DOHH2 (cell line): ENCODE data around the gene ARID1B.

Experiments
- H3F3A ChIP-seq: fragments of 200-600 bp; sonication (generic), shearing (Covaris generic); 2 replicates; pipeline ENCODE4 v1.6.0; 2016; ENCODE audit warnings: antibody characterized with exemption, mild to moderate bottlenecking; ENCODE audit not compliant: control insufficient read depth, insufficient read depth
- H3K27ac ChIP-seq: fragments of 200-600 bp; sonication (generic); 2 replicates; pipeline ENCODE4 v1.5.1; 2014; ENCODE audit warnings: low read depth, mild to moderate bottlenecking, low read length, moderate library complexity
- H3K27me3 ChIP-seq: fragments of 200-600 bp; sonication (generic); 2 replicates; pipeline ENCODE4 v1.6.1; 2014; ENCODE audit warnings: mild to moderate bottlenecking, low read length, mixed read lengths; ENCODE audit not compliant: control insufficient read depth
- H3K36me3 ChIP-seq: fragments of 200-600 bp; sonication (generic); 2 replicates; pipeline ENCODE4 v1.6.1; 2014; ENCODE audit warnings: mild to moderate bottlenecking, low read length, moderate library complexity, mixed read lengths; ENCODE audit not compliant: control insufficient read depth
- H3K4me1 ChIP-seq: fragments of 200-600 bp; sonication (generic); 2 replicates; pipeline ENCODE4 v1.6.1; 2014; ENCODE audit warnings: mild to moderate bottlenecking, low read length, mixed read lengths; ENCODE audit not compliant: control insufficient read depth
- H3K4me2 ChIP-seq: fragments of 200-600 bp; sonication (generic); 2 replicates; pipeline ENCODE4 v1.6.0; 2014; ENCODE audit warnings: mild to moderate bottlenecking, low read length, moderate library complexity
- H3K4me3 ChIP-seq: fragments of 200-600 bp; sonication (generic); 2 replicates; pipeline ENCODE4 v1.5.1; 2014; ENCODE audit warnings: mild to moderate bottlenecking, low read length, mixed read lengths
- H3K79me2 ChIP-seq: fragments of 200-600 bp; sonication (generic); 2 replicates; pipeline ENCODE4 v1.6.1; 2014; ENCODE audit warnings: mild to moderate bottlenecking, low read length, mixed read lengths; ENCODE audit not compliant: control insufficient read depth
- H3K9me2 ChIP-seq: fragments of 200-600 bp; sonication (generic); replicated peaks from 2 replicates; pipeline ENCODE4 v1.6.1; 2014; ENCODE audit warnings: mild to moderate bottlenecking, low read length, mixed read lengths; ENCODE audit not compliant: control insufficient read depth
- H3K9me3 ChIP-seq: fragments of 200-600 bp; sonication (generic); 2 replicates; pipeline ENCODE4 v1.6.1; 2014; ENCODE audit warnings: antibody characterized with exemption, low read length, mixed read lengths; ENCODE audit not compliant: control insufficient read depth, insufficient read depth
- H4K20me1 ChIP-seq: fragments of 200-600 bp; sonication (generic); 2 replicates; pipeline ENCODE4 v1.6.0; 2014; ENCODE audit warnings: low read depth, mild to moderate bottlenecking, antibody characterized with exemption, low read length, moderate library complexity; ENCODE audit not compliant: control insufficient read depth, insufficient read depth
- CTCF ChIP-seq: fragments of 200-600 bp; sonication (generic); IDR thresholded peaks from one replicate; pipeline ENCODE4 v1.5.1; 2014; ENCODE audit warnings: antibody characterized with exemption, mild to moderate bottlenecking, low read depth, low read length; ENCODE audit not compliant: poor library complexity, severe bottlenecking
- EZH2phosphoT487 ChIP-seq: fragments of 200-600 bp; sonication (generic); IDR thresholded peaks from 2 replicates; pipeline ENCODE4 v1.6.1; 2017; ENCODE audit warnings: borderline replicate concordance, mild to moderate bottlenecking, antibody characterized with exemption, low read length, moderate library complexity, mixed read lengths

ARID1B gene

DNA sequence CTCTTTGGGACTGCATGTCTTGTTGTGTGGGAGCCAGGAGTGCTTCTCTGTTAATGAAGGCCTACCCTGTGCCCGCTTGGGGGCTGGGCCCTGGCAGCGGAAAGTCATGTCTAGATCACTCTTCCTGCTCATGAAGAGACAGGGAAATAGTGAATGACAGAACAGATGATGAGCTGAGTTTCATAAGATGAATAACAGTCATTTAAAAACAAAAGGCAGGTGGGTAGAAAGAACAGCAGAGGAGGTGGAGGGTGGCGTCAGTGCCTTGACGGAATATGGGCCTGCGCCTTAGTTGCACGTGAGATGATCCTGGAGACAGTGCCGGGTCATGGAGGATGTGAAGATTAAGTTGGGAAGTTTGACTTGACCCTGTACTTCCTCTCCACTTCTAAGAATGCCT, 85.5 kb downstream of the ARID1B start:
- no peak overlapping the region for H3K27ac ChIP-seq

DNA sequence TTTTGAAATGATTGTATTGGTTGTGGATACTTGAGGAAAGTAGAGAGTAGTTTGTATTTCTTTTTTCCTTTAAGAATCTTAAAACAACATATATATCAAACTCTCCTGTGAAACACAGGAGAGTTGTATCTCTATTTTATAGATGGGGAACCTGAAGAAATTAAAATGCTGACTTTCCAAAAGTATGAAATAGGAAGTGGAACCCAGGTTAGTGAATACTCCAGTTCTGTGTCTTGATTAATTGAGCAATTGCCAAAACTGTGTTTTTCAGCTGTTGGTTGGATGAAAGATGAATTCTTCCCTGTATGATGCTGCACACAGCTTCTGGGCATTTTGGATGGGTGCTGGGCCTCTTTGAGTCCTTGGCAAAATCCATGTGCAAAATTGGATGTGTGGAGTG, 86.3 kb downstream of the ARID1B start:
- H3K36me3 ChIP-seq = peaks cover 6% of the 10 kb centered on the region
- peaks cover 24% of the 10 kb centered on the region for H4K20me1 ChIP-seq
- peaks cover 45% of the 10 kb centered on the region for H3K4me1 ChIP-seq
- no peak overlapping the region for H3K4me3 ChIP-seq
- no peaks in the 10 kb centered on the region for H3K27me3 ChIP-seq
- peaks cover 99% of the 10 kb centered on the region for H3K79me2 ChIP-seq
- no peaks in the 10 kb centered on the region for H3K9me2 ChIP-seq
- H3K27ac ChIP-seq = no peak overlapping the region
- no peaks in the 10 kb centered on the region for H3K9me3 ChIP-seq
- no peak overlapping the region for H3K4me2 ChIP-seq
- TF ChIP-seq EZH2phosphoT487 (no peak), CTCF (no peak)
- H3F3A ChIP-seq = 0 out of 2 replicates have a peak, but pooled peaks cover 3% of the 10 kb centered on the region

More for the DNA sequence above, 85.5 kb downstream of the ARID1B start:
- Histone ChIP-seq H3K36me3 (peaks cover 6% of the 10 kb centered on the region), H3K9me3 (no peaks in the 10 kb centered on the region), H3K4me2 (no peak overlapping the region), H3K79me2 (peaks cover 99% of the 10 kb centered on the region), H3K4me1 (peaks cover 45% of the 10 kb centered on the region), H3K27me3 (no peaks in the 10 kb centered on the region), H3K9me2 (no peaks in the 10 kb centered on the region), H3K4me3 (no peak overlapping the region), H4K20me1 (peaks cover 22% of the 10 kb centered on the region), H3F3A (no peaks in the 10 kb centered on the region)
- TF ChIP-seq EZH2phosphoT487 (no peak), CTCF (no peak)

GRCh38 chr6:156864557-156864956, 87.4 kb downstream of the ARID1B start:
- TF ChIP-seq EZH2phosphoT487 (no peak), CTCF (no peak)
- Histone ChIP-seq H3K9me2 (no peaks in the 10 kb centered on the region), H3K9me3 (no peaks in the 10 kb centered on the region), H3K27me3 (no peaks in the 10 kb centered on the region), H3K36me3 (peaks cover 6% of the 10 kb centered on the region), H3K27ac (no peak overlapping the region), H3K4me2 (no peak overlapping the region), H4K20me1 (peaks cover 27% of the 10 kb centered on the region), H3K4me3 (no peak overlapping the region), H3K79me2 (peaks cover 99% of the 10 kb centered on the region), H3F3A (0 out of 2 replicates have a peak, but pooled peaks cover 3% of the 10 kb centered on the region), H3K4me1 (peaks cover 45% of the 10 kb centered on the region)
